Activated CD4-positive, alpha-beta memory T cell treated with anti-CD3 and anti-CD28 coated beads for 36 hours (primary cell): ENCODE data around the gene FAAP20. TPM values are rescaled to one million over a fixed set of nuclear protein-coding genes. Genes with fewer than 3 reads are reported as not detected.

Experiments used
- CTCF ChIA-PET: fragments of 350-600 bp; sonication (Branson Sonifier 250); formaldehyde crosslinking; loops from one replicate; lab custom pipeline; 2021; ENCODE audit warnings: antibody characterized with exemption, inconsistent platforms; lab: Charles Lee
- POLR2A ChIA-PET: fragments of 350-600 bp; sonication (Branson Sonifier 250); formaldehyde crosslinking; loops from one replicate; lab custom pipeline; 2021; ENCODE audit warnings: antibody characterized with exemption; lab: Charles Lee
- DNase-seq: peaks from one replicate; pipeline ENCODE4 v3.0.0-alpha.2; 2020
- H3K27ac Mint-ChIP-seq: one replicate; pipeline ENCODE4 v1.8.0; 2021; ENCODE audit warnings: mixed read lengths
- H3K27me3 Mint-ChIP-seq: one replicate; pipeline ENCODE4 v1.8.0; 2021; ENCODE audit warnings: mixed read lengths
- H3K36me3 Mint-ChIP-seq: one replicate; pipeline ENCODE4 v1.8.0; 2021; ENCODE audit warnings: mixed read lengths
- H3K4me1 Mint-ChIP-seq: one replicate; pipeline ENCODE4 v1.8.0; 2021; ENCODE audit warnings: low read depth, mixed read lengths
- H3K4me3 Mint-ChIP-seq: one replicate; pipeline ENCODE4 v1.8.0; 2021; ENCODE audit warnings: mild to moderate bottlenecking, mixed read lengths
- H3K9me3 Mint-ChIP-seq: one replicate; pipeline ENCODE4 v1.8.0; 2021; ENCODE audit warnings: mixed read lengths
- intact Hi-C: fragments of 100-400 bp; cut with micrococcal nuclease; formaldehyde crosslinking; loops from one replicate; pipeline ENCODE4 v1.15.1; 2023
- total RNA-seq, 2 experiments: library from RNA; stranded (reverse); gene quantifications; one replicate each; pipeline ENCODE4 v1.2.3, GENCODE V29; 2021

The FAAP20 gene
- total RNA-seq, 2 experiments from 2014 or later: 64.9 to 69.8 TPM

DNA sequence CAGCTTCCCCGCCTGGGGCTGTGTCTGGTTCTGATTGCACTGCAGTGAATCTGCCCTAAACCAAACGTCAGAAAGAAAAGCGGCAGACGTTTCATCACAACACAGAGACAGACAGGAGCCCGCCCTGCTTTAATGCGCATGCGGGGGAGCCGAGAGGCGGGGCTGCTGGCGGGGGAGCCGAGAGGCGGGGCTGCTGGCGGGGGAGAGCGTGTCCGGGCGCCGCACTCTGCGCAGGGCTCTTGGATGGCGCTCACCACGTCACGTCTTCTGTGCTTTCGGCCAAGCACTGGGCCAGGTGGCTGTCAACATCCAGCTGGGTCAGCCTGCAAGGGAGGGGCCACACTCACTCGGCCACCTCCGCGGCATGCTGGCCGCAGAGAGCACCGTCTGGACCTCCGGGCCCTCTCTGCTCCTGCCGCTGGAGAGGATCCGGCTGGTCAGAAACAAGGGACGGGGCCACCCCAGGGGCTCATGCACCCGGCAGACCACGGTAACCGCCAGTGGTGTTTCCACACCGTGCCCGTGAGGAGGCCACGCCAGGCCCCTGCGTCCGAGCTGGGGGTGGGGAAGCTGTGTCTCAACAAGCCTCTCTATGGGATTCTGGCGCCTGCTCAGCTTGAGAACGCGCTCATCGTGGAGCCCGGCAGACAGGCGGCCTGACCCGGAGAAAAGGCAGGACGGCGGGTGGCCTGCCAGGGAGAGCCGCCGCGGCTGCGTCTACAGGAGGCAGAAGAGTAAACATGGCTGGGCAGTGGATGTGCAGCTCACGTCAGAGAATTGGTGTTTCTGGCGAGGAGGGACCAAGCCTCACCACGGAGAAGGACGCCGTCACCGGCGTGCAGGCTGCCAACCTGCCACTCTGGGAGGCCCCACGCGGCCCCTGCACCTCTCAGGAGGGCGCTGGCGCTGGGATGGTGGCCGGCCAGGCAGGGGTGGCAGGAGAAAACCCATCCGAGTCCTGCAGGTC lies 4.8 kb downstream of the FAAP20 start:
- CTCF ChIA-PET: interaction anchor here (1.7 to 17.1 kb wide), 2 partner anchors 15 to 196 kb away, joined by 13 to 409 read pairs; partner anchors contain the start of genes MORN1 and RER1
- POLR2A ChIA-PET: interaction anchor here (0.7 to 1.3 kb wide), 3 partner anchors 202 to 396 kb away, joined by 3 read pairs; partner anchors contain the start of genes MORN1 and RER1
- Mint-ChIP-seq H3K4me3 (peak overlapping the region; percentile 80), H3K36me3 (peaks cover 2% of the 10 kb centered on the region), H3K9me3 (no peaks in the 10 kb centered on the region), H3K27me3 (no peaks in the 10 kb centered on the region), H3K27ac (peak overlapping the region; percentile 85), H3K4me1 (peaks cover 23% of the 10 kb centered on the region)
- peak; percentile 95 for DNase-seq
- intact Hi-C loops: loop anchor here (2.0 kb wide), 1 partner anchor 57 kb away; no protein-coding TSS in a partner anchor

DNA sequence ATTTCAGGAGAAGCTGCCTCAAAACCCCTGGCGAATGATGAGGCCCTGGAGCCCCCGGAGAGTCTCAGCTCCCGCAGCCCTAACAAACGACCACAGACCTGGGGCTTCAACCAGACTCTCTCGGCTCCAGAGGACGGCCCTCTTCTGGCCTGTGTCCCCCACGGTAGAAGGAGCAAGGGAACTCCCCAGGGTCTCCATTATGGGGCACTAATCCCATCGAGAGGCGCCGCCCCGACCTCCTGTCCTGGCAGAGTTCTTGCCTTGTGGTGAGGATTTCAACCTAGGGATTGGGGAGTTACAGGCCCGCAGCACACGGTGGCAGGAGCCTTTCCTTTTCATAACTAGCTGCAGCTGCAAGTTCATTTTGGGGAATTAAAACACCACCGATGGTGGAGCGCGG lies 6.2 kb downstream of the FAAP20 start:
- Mint-ChIP-seq H3K9me3 (no peaks in the 10 kb centered on the region), H3K4me3 (no peak overlapping the region)

GRCh38 chr1:2187619-2188018 lies 7.0 kb downstream of the FAAP20 start:
- ChIA-PET POLR2A (no interaction called here), CTCF (interaction anchor here (17.1 kb wide), 1 partner anchor 198 kb away, joined by 409 read pairs; the partner anchor contains the start of genes MORN1 and RER1)
- no peak for DNase-seq
- H3K27me3 Mint-ChIP-seq: no peaks in the 10 kb centered on the region
- no peak overlapping the region for H3K27ac Mint-ChIP-seq
- intact Hi-C loops: loop anchor here (2.0 kb wide), 1 partner anchor 55 kb away; no protein-coding TSS in a partner anchor
- H3K9me3 Mint-ChIP-seq: no peaks in the 10 kb centered on the region
- peaks cover 17% of the 10 kb centered on the region for H3K4me1 Mint-ChIP-seq
- H3K36me3 Mint-ChIP-seq: peaks cover 2% of the 10 kb centered on the region
- no peak overlapping the region for H3K4me3 Mint-ChIP-seq

More for the DNA sequence above, 6.2 kb downstream of the FAAP20 start:
- CTCF ChIA-PET: interaction anchor here (1.7 to 17.1 kb wide), 2 partner anchors 14 to 197 kb away, joined by 13 to 409 read pairs; partner anchors contain the start of genes MORN1 and RER1
- Mint-ChIP-seq H3K36me3 (peaks cover 4% of the 10 kb centered on the region), H3K4me1 (peaks cover 23% of the 10 kb centered on the region), H3K27ac (no peak overlapping the region), H3K27me3 (no peaks in the 10 kb centered on the region)
- POLR2A ChIA-PET: no interaction called here
- intact Hi-C loops: loop anchor here (2.0 kb wide), 1 partner anchor 56 kb away; no protein-coding TSS in a partner anchor
- no peak for DNase-seq

DNA sequence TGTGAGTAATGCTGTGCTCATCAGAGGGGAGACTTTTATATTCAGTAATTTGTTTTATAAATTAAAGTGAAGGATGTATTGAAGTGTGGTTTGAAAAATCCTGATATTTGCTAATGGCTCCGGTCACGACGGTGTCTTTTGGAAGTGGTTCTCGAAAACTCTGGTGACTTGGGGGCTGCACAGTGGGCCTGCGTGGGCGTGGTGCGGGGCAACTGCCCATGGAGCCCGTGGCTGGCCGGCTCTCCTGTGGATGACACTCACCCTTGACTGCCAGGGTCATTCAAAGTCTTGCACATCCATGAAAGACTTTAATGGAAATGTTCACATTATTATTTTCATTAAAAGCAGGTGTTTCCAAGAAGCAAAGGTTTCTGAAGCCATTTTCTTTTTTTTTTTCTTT lies 7.7 kb downstream of the FAAP20 start:
- peaks cover 14% of the 10 kb centered on the region for H3K4me1 Mint-ChIP-seq
- POLR2A ChIA-PET: no interaction called here
- intact Hi-C loops: no loop called here

GRCh38 chr1:2185880-2186855 lies 8.4 kb downstream of the FAAP20 start:
- Mint-ChIP-seq H3K27ac (no peak overlapping the region), H3K4me1 (peaks cover 10% of the 10 kb centered on the region), H3K9me3 (no peaks in the 10 kb centered on the region), H3K36me3 (peaks cover 2% of the 10 kb centered on the region), H3K4me3 (no peak overlapping the region), H3K27me3 (no peaks in the 10 kb centered on the region)
- ChIA-PET CTCF (interaction anchor here (1.0 kb wide), 1 partner anchor 12 kb away, joined by 3 read pairs; no protein-coding TSS in a partner anchor), POLR2A (no interaction called here)
- DNase-seq: no peak
- intact Hi-C loops: no loop called here

More for the DNA sequence above, 7.7 kb downstream of the FAAP20 start:
- no peaks in the 10 kb centered on the region for H3K9me3 Mint-ChIP-seq
- DNase-seq: no peak
- CTCF ChIA-PET: no interaction called here
- H3K36me3 Mint-ChIP-seq: peaks cover 2% of the 10 kb centered on the region
- H3K27me3 Mint-ChIP-seq: no peaks in the 10 kb centered on the region
- H3K27ac Mint-ChIP-seq: no peak overlapping the region
- H3K4me3 Mint-ChIP-seq: no peak overlapping the region

DNA sequence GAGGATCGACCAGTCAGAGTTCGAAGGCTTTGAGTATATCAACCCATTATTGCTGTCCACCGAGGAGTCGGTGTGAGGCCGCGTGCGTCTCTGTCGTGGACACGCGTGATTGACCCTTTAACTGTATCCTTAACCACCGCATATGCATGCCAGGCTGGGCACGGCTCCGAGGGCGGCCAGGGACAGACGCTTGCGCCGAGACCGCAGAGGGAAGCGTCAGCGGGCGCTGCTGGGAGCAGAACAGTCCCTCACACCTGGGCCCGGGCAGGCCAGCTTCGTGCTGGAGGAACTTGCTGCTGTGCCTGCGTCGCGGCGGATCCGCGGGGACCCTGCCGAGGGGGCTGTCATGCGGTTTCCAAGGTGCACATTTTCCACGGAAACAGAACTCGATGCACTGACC lies 9.6 kb downstream of the FAAP20 start:
- intact Hi-C loops: no loop called here
- POLR2A ChIA-PET: no interaction called here
- no peak for DNase-seq
- Mint-ChIP-seq H3K36me3 (peaks cover 5% of the 10 kb centered on the region), H3K27me3 (no peaks in the 10 kb centered on the region), H3K9me3 (no peaks in the 10 kb centered on the region), H3K4me3 (no peak overlapping the region), H3K27ac (no peak overlapping the region), H3K4me1 (peaks cover 4% of the 10 kb centered on the region)
- CTCF ChIA-PET: interaction anchor here (1.0 kb wide), 1 partner anchor 10 kb away, joined by 3 read pairs; no protein-coding TSS in a partner anchor

DNA sequence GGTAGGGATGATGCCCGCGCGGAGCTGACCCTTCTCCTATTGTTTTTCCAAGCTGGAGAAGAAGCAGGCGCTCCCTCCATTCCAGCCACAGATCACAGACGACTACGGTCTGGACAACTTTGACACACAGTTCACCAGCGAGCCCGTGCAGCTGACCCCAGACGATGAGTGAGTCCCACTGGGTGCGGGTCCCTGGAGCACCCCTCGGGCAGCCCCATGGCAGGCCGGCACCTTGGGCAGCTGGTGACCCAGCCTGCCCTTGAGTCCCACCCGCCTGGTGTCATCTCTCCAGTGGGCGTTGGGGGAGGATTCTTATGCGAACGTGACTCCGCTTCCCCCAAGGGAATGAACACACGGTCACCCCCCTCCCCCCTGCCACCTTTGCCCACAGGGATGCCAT lies 10.0 kb downstream of the FAAP20 start:
- Mint-ChIP-seq H3K27ac (no peak overlapping the region), H3K9me3 (no peaks in the 10 kb centered on the region), H3K36me3 (peaks cover 5% of the 10 kb centered on the region), H3K4me3 (no peak overlapping the region), H3K27me3 (no peaks in the 10 kb centered on the region), H3K4me1 (peaks cover 4% of the 10 kb centered on the region)
- ChIA-PET POLR2A (no interaction called here), CTCF (interaction anchor here (1.0 to 1.5 kb wide), 2 partner anchors 10 kb away, joined by 3 read pairs; no protein-coding TSS in a partner anchor)
- intact Hi-C loops: no loop called here
- DNase-seq: no peak

GRCh38 chr1:2183937-2184334 lies 10.6 kb downstream of the FAAP20 start:
- Mint-ChIP-seq H3K36me3 (peaks cover 7% of the 10 kb centered on the region), H3K4me1 (no peaks in the 10 kb centered on the region), H3K27me3 (no peaks in the 10 kb centered on the region), H3K27ac (no peak overlapping the region), H3K9me3 (no peaks in the 10 kb centered on the region), H3K4me3 (no peak overlapping the region)
- intact Hi-C loops: no loop called here
- ChIA-PET POLR2A (no interaction called here), CTCF (interaction anchor here (1.5 kb wide), 1 partner anchor 9 kb away, joined by 3 read pairs; no protein-coding TSS in a partner anchor)
- no peak for DNase-seq

DNA sequence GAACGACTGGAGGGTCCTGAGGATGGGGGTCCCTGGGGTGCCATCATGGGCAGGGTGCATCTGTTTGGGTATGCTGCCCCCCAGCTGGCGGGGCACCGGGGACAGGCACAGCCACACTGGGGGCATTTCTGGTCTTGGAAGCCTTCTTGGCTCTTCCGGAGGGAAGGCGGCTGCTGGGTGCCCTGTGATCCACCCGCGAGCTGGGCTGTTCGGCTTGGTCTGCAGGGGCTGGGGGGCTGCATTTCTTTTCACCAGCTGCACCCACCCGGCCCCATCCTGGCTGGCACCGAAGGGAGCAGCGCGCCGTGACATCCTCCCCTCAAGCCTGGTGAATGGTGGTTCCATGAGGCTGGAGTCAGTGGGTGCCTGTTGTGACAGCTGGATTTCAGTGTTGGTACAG lies 12.2 kb downstream of the FAAP20 start:
- Mint-ChIP-seq H3K36me3 (peaks cover 7% of the 10 kb centered on the region), H3K9me3 (no peaks in the 10 kb centered on the region), H3K4me1 (no peaks in the 10 kb centered on the region), H3K27ac (no peak overlapping the region), H3K27me3 (no peaks in the 10 kb centered on the region), H3K4me3 (no peak overlapping the region)
- CTCF ChIA-PET: no interaction called here
- POLR2A ChIA-PET: no interaction called here
- intact Hi-C loops: no loop called here
- DNase-seq: no peak

GRCh38 chr1:2181752-2182151 lies 12.8 kb downstream of the FAAP20 start:
- Mint-ChIP-seq H3K27me3 (no peaks in the 10 kb centered on the region), H3K4me3 (no peak overlapping the region), H3K9me3 (no peaks in the 10 kb centered on the region), H3K36me3 (peaks cover 7% of the 10 kb centered on the region), H3K27ac (no peak overlapping the region), H3K4me1 (no peaks in the 10 kb centered on the region)
- no peak for DNase-seq
- intact Hi-C loops: no loop called here
- CTCF ChIA-PET: no interaction called here
- POLR2A ChIA-PET: no interaction called here

GRCh38 chr1:2181271-2181670 lies 13.3 kb downstream of the FAAP20 start:
- intact Hi-C loops: no loop called here
- no peak overlapping the region for H3K27ac Mint-ChIP-seq

More at GRCh38 chr1:2181271-2181670, 13.3 kb downstream of the FAAP20 start:
- no peak for DNase-seq
- H3K9me3 Mint-ChIP-seq: no peaks in the 10 kb centered on the region
- ChIA-PET POLR2A (no interaction called here), CTCF (no interaction called here)
- no peaks in the 10 kb centered on the region for H3K4me1 Mint-ChIP-seq
- H3K27me3 Mint-ChIP-seq: no peaks in the 10 kb centered on the region
- peaks cover 7% of the 10 kb centered on the region for H3K36me3 Mint-ChIP-seq
- no peak overlapping the region for H3K4me3 Mint-ChIP-seq
